ENCODE data around the gene MBP.

MBP gene

DNA sequence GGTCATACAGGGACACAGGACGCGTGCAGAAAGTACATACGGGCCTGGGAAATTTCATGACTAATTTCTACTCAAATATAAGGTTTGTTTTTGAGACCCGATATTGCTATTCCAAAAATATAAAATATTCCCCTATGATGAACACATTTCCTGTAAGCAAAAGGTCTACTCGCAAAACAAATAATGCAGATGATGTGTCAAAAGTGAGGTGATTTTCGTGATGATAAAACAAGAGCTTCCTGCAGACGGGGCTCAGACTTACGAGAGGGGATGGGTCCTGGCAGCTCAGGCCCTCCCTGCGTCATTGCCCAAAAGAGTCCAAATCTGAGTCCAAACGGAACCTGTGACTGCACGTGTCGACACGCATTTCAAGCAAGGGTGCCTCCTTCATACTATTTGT is 62.7 kb downstream of the MBP start:
- no peak for DNase-seq (ENCODE audit: extremely low read depth in 1 of 2, low read depth in 1 of 2)

DNA sequence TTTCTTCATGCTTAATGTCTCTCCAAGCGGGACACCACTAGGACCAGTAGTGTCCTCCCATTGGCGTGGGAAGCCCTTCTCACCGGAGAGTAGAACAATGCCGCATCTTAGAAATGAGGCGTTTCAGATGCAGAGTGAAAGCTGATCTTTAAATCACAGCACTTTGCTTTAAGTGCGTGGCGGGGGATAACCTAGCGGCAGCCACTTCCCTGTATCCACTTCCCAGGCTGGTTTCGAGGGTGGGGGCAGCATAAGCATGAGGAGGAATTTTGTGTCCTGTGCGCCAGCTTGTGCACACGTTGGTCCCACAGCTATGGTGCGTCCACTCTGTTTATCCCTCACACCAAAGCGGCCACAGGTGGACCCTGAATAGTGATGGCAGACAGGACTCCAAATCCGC is 63.1 kb downstream of the MBP start:
- no peak for DNase-seq (ENCODE audit: extremely low read depth in 1 of 2, low read depth in 1 of 2)

DNA sequence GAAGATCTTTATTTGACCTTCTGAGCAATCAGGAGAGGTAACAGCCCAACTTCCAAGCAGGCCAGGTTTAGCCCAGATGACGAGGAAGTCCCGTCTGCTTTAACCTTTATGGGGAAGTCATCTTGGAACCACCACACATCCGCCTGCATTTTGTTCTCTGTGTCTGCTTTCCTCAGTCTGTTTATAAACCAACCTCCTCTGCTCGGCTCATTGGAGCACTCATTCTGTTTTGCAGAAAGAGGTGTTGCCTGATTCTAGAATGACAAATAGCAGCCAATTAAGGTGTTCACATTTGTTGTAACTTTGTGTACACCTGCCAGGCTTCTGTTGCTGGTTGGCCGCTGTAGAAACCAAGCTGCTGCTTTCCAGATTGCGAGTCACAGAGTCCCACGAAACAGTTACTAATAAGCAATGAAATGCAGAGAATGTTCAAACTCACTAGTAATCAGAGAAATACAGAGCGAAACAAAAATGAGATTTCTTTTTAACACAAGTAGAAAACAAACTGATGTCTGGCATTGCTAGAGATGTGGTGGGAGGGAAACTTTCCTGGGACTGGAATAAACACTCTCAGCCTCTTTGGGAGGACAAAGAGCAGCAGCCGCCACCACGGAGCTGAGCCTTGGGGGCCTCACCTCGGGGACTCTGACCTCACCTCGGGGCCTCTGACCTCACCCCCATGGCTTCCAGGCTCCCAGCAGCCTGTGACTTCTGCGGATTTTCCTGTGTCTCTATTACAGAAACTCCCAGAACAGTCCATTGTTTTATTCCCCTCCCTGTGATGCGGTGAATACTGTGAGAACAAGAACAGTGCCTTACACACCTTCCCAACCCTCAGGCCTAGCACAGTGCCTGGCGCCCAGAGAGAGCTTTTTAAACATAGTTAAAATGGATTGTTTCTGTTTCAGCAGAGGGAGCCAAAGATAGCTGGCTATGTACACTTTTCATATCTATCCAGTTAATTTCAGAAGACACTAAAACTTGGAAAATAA is 64.0 kb downstream of the MBP start:
- DNase-seq (ENCODE audit: extremely low read depth in 1 of 2, low read depth in 1 of 2) = no peak

DNA sequence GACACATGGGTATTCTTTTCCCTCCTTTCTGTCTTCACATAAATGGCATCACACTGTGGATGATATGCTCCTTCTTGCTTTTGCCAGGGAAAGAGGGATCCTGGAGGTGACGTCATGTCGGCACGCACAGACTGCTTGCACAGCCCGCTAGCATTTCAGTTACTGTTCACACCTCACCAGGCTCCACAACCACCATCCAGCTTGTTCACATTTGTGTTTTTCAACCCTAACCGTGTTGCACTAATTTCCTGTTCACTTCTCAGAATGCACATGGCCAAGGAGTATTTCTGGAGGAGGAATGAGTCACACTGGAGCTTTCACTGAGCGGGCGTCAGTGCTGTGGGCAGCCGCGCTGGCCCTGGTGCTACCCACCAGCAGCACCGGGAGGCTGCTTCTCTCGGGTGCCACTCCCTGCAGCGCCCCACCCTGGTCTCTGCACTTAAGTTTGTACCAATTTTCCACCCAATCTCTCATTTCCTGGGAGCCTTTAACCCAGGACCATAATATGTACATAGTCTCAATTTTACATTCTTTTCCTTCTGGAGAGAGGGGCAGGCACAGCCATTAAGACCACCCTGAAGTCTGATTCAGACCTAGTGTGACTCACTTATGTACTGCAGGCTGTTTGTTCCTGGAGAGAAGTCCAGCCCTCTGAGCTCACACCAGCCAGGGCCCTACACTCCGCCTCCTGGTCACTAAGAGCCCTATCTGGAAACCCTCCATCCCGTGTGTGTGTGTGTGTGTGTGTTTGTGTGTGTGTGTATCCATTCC is 65.1 kb downstream of the MBP start:
- no peak for DNase-seq (ENCODE audit: extremely low read depth in 1 of 2, low read depth in 1 of 2)

DNA sequence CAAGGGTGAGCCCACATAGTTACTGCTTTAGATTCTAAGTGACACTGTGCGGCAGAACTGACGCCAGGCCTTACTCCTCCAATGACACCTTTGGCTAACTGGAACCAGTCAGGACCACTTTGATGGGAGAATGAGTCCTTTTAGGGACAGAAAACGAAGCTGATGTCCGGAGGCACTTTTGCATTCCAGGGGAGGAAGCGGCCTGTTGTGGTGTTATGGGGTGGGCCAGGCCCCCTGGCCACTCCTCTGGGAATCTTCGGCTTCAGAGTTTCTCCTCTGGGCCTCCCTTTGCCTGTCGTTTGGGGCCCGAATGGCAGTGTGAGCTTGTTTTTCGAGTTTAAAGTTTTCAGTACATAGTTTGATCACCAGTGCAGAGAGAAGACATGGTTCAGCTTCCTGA is 65.9 kb downstream of the MBP start:
- DNase-seq (ENCODE audit: extremely low read depth in 1 of 2, low read depth in 1 of 2) = no peak

DNA sequence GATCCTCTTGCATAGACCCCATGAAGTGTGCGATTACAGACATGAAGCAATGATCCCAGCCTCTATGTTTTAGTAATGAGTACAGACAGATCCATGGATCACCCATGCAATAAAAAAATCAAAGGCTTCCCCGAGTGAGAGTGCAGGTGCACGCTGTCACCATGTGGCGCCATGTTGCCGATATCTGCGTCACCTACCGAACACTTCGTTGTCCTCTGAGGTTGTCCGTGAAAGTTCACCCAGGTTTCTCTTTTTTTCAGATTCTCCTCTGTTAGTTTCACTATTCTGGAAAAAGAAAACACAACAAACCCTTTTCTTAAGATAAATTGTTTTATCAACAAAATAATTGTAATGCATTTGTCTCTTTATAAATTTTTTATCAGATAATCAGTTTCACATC is 66.5 kb downstream of the MBP start:
- no peak for DNase-seq (ENCODE audit: extremely low read depth in 1 of 2, low read depth in 1 of 2)

DNA sequence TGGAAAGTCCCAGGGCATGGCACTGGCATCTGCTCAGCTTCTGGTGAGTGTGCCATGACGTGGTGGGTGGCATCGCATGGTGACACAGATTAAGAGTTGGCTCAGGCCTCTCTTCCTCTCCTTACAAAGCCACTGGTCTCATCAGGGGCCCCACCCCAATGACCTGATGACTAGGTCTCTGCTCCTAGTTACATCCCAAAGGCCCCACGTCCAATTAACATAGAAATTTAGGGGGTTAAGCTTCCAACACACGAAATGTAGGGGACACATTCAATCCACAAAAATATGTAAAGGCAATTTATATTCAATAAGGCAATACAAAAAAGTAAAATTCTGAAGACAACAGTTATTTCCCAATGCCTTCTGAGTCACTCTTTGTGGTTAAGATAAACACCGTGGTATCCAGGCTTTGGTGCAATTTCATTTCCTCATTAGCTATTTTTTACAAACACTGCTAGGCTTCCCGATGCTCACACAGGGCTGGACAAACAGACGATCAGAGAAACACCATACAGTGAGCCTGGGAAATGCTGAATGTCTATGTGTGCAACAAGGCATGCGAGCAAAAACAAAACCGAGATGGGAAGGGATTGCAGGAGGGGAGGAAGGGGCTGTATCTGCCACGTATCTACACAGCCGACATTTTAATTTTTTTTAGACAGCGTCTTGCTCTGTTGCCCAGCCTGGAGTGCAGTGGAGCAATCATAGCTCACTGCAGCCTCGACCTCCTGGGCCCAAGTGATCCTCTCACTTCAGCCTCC is 67.2 kb downstream of the MBP start:
- no peak for DNase-seq (ENCODE audit: extremely low read depth in 1 of 2, low read depth in 1 of 2)

DNA sequence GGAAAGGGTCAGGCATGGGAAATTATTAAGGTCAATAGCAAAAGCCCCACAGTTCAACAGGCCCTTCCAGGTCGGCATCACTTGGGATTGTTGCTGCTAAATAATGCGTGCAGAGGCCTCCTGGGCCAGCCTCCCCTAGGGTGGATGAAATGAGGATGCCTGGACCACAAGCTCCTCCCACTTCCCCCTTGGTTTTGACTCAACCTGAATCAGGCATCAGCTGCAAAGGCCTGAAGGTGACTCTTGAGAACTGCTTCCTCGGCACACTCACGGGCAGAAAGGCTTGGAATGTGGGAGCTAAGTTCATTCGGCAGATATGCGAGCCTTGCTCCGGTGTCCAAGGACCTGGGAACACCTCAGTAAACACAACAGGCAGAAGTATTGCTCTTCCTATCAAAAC is 69.3 kb downstream of the MBP start:
- peak in 1 of 2 donors; percentile 78 for DNase-seq (ENCODE audit: extremely low read depth in 1 of 2, low read depth in 1 of 2)

DNA sequence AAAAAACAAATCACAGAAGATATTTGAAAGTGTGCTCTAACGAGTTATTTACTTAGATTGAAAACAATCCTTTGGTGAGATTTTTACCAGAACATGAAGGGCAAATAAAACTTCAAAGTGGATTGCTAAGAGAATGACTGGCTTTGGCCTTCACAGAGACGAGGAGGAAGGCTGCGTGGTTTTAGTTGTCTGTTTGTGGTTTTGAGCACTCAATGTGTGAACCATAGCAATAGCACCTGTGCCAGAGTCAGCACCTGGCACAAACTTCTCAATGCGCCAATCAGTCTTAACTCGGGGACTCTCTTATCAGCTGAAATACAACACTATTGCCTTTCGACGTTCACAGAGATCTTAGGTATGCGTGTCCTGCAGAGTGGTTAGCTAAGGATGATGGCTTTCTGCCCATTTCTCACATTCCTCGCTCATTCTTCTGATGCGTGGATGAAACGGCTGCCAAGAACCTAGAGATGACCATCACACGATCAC is 70.0 kb downstream of the MBP start:
- DNase-seq (ENCODE audit: extremely low read depth in 1 of 2, low read depth in 1 of 2) = no peak

DNA sequence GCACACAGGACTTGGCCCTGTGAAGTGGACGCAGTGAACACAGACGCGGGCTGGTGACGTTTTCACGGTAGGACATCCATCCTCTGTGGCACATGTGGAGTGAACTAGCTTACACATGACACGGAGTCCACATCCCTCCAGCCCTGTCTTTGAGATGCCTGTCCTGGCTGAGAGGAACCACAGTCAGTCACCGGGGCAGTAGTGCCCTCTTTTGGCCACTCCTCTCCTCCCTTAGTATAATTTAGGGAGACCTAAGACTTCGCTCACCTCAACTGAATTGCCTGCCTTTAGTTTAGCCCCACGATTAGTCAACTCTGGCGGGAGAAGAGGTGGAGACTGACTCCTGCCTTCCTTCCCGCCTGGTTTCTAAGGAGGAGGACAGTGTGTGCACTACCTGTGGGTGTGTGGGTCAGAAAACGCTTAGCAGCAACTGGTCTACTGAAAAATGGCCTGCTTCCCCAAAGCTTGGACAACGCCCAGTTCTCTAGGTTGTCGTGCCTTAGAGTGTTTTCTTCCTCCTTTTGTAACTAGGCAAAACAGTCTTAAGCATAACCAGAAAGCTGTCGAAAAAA is 70.6 kb downstream of the MBP start:
- DNase-seq (ENCODE audit: extremely low read depth in 1 of 2, low read depth in 1 of 2) = no peak

DNA sequence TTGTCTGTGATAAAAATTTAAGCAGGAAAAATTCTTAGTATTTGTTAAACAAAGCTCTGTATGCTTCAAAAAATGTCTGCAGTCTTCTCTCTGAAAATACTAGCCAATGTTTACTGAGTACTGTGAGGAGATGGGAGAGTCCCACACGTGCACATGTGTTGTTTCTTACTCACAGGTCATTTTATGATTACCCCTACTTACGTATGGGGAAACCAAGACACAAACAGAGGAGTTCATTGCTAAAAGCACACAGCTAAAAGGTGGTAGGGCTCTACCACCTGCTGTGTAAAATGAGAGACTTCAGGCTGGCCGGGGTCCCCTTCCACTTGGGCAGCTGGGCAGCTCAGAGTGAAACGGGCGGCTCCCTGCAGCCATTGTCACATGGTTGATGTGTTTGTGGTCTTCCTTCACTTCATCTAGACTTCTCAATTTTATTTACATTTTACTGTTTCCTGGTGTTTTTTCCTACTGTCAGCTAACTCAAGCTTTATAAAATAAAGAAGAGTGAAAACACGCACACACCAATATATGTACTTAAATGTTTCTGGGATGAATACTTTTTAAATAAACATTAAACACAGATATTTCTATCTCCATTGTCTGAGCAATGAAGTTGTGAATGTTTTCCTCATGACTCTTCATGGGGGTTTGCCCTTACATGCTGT is 71.2 kb downstream of the MBP start:
- no peak for DNase-seq (ENCODE audit: extremely low read depth in 1 of 2, low read depth in 1 of 2)

DNA sequence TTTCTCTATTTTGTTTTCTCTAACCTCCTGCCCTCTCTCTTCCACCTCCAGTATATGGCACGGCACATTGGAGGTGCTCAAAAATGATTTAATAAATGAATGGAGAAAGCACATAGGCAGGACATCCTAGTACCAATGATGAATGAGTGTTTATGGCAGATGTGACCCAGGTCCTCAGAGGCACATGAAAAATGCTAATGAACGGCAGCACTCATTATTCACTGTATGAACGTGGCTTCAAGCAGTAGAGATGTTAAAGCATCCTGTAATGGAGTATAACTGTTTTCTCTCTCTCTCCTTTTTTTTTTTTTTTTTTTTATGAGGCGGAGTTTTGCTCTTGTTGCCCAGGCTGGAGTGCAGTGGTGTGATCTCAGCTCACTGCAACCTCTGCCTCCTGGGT is 72.4 kb downstream of the MBP start:
- no peak for DNase-seq (ENCODE audit: extremely low read depth in 1 of 2, low read depth in 1 of 2)

DNA sequence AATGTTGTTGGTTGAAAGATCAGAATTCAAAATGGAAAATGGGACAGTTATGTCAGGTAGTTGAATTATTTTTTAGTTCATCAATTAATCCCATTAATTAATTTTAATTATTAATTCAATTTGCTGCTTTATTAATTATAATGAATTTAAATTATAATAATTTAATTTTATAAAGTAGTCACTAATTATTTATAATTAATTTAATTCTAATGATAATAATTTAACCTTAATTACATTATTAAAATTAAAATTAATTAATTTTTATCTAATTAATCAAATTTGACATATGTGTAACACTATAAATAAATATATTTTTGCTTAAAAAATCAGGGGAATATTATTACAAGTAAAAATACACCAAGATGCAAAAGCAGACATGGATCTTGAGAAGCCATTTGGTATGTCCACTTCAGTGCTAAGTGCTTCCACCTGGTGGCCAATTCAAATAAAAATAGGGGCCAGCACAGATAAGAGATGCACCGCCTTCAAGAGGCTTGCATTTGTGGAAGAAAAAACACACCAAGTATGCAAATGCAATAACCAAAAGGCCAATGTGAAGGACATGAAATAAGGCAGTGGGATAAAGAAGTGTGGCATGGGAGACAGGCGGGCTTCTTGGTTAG is 73.2 kb downstream of the MBP start:
- DNase-seq (ENCODE audit: extremely low read depth in 1 of 2, low read depth in 1 of 2) = no peak

DNA sequence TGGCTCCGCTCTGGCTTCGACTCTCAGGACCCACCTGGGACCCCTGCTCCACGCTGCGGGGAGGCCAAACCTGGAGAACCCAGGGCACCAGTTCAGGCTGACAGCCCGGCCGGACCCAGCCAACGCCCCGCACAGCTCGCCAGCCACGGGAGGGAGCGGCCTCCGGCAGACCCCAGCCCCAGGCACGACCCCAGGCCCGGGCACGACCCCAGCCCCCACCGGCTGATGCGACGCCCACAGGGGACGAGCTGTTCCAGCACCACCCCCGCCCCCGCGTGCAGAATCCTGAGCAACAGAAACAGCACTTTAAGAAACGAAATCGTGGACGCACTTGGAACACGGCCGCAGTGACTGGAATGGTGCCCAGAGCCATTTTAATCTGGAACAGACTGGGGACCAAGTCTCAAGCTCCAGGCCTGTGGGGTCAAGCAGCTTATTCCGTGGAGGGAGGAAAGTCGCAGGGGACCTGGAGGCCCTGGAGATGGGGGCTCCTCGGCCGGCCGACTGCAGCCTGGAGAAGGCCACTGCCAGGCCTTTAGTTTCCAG is 74.2 kb downstream of the MBP start:
- no peak for DNase-seq (ENCODE audit: extremely low read depth in 1 of 2, low read depth in 1 of 2)

DNA sequence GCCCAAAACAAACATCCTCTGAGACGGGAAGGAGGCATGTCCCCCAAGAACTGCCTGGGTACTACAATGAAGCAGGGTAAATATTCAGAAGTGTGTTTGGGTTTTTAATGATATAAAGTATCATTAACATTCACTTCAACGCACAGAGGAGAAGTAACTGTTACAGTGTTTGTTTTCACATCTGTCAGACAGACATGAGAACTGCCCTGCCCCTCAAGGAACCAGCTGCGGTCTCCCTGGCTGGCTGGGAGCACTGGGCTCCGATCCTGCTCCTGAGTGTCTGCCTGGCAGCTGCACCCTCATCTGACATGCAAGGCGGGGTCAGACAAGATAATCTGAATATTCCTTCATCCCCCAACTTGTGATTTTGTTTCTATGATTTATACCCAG is 75.6 kb downstream of the MBP start:
- DNase-seq (ENCODE audit: extremely low read depth in 1 of 2, low read depth in 1 of 2) = no peak

DNA sequence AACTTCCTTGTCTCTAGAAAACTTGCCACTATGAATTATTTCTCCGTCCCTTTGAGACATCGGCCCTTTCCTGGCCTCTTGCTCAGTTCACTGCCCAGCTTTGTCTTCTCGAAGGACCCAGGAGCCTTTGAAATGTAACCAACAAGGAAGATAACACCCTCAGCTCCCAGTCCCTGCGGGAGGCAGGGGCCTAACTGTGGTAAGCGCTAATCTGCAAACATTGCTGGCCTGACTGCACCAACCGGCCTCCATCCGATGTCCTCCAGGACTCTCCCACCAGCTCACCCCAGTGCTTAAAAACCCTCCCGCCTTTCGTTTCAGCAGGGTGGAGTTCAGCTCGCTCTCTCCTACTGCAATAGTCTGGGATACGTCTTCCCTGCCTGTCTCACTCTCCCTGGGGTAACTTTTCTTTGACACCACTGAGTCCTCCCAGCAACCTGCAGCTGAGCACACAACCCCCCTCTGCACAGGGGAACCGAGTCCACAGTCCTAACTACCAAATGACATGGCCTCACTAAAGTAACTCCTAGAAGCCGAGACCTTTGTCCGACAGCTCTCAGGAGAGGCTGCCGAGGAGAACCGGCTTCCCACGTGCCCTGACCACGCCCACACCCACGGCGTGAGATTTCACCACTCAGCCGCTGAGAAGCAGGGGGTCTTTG is 76.1 kb downstream of the MBP start:
- no peak for DNase-seq (ENCODE audit: extremely low read depth in 1 of 2, low read depth in 1 of 2)

DNA sequence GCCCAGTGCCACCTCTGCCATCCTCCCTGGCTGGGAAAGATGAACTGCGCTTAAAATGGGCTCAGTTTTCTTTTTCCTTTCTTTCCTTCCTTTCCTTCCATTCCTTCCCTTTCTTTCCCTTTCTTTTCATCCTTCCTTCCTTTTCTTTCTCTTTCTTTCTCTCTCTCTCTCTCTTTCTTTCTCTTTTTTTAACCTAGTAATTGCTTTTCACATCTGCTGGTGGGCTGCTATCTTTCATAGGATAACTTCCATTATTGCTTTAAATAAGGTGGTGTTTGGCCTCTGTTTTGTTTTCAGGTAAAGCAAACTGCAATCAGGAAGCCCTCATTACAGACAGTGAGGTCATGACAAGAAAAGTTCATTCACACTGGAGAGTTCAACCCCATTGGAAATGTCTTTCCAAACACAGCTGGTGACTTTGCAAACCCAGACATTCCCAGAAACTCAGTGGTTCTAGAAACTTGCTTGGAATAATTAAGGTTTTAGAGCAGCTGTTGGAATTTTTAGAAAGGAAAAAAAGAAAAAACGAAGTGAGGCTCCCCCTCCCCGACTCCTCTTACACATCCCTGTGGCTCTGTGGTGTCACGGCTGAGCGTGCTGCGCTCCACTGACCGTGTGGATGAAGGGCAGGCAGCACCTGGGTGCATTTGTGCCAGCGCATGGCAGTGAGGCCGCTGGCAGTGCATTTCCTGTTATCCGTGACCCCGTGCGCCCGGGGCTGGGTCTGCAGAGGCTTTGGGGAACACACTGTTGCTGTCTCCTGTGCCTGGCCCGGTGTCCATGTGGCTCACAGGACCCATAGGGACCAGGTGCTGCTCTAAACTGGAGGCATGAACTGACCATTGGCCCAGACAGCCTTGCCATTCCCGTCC is 76.9 kb downstream of the MBP start:
- no peak for DNase-seq (ENCODE audit: extremely low read depth in 1 of 2, low read depth in 1 of 2)

Measured in stimulated activated CD8-positive, alpha-beta memory T cell treated with anti-CD3 and anti-CD28 coated beads, Interleukin-7, amount 100 ng/mL, for 48 hours (primary cell).